K562 (cell line): Measurements from ENCODE around the gene MPIG6B.

Source experiments
- ETV5 ChIP-seq: sonication (generic); formaldehyde crosslinking; IDR thresholded peaks from 2 replicates; pipeline ENCODE4 v1.4.0; 2020; ENCODE audit warnings: low read depth, mild to moderate bottlenecking, missing genetic modification reagents
- TF ChIP-seq, protein P1 (sequence below): sonication (generic); formaldehyde crosslinking; IDR thresholded peaks from 2 replicates; pipeline ENCODE4 v1.8.0; 2022; ENCODE audit warnings: missing genetic modification reagents, mild to moderate bottlenecking, moderate library complexity, borderline replicate concordance

DNA sequence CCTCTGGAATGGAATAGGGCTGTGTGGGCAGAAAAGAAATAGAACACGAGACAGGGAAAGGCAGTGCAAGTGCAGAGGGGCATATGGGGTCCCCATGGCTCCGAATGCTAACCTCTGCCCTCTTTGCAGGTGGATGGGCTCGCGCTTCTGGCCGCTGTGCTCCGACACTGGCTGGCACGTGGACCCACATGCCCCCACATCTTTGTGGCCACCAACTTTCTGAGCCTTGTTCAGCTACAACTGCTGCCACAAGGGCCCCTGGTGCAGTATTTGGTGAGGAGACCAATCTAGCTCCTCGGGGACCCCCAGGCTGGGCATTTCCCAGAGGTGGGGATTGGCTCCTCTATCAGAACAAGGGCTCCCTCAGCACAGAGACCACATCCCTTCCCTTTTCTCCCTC, 38.2 kb downstream of the MPIG6B start:
- TF ChIP-seq, protein P1, sequence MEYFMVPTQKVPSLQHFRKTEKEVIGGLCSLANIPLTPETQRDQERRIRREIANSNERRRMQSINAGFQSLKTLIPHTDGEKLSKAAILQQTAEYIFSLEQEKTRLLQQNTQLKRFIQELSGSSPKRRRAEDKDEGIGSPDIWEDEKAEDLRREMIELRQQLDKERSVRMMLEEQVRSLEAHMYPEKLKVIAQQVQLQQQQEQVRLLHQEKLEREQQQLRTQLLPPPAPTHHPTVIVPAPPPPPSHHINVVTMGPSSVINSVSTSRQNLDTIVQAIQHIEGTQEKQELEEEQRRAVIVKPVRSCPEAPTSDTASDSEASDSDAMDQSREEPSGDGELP (CRISPR knock-in tag): no peak
- TF ChIP-seq ETV5: no peak
